Mammary epithelial cell (primary cell): ENCODE results near the gene CDH5.

Experiments used
- EZH2 ChIP-seq: IDR thresholded peaks from 2 replicates; pipeline ENCODE4 v1.6.1; 2012; ENCODE audit warnings: low read length, inconsistent platforms, borderline replicate concordance
- TF ChIP-seq, protein P1 (sequence below), 2 donors: IDR thresholded peaks in 1 of 2; conservative IDR thresholded peaks in 1 of 2; 2 replicates each; pipeline ENCODE4 v1.5.1; 2011 to 2012; ENCODE audit warnings: inconsistent platforms in 2 of 2, low read length in 2 of 2, mild to moderate bottlenecking in 2 of 2, control low read depth in 1 of 2, low read depth in 1 of 2; ENCODE audit not compliant: insufficient read depth in 1 of 2; ENCODE audit errors: extremely low read depth in 1 of 2

DNA sequence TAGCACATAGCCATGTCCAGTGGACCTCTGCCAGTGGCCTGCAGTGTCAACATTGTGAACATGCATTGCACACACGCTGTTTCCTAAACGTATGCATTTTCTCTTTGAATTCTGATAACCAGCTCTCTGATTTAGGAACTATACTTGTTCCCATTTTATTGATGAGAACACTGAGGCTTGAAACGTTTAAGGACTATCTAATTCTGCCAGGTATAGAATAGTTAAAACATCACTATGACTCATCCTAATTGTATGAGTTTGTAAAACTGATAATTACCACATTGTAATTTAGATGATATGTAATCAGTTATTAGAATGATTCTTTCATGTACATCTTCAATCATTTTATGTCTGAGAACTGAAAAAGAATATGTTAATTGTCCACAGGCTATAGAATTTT, 63.7 kb downstream of the CDH5 start:
- TF ChIP-seq, protein P1, sequence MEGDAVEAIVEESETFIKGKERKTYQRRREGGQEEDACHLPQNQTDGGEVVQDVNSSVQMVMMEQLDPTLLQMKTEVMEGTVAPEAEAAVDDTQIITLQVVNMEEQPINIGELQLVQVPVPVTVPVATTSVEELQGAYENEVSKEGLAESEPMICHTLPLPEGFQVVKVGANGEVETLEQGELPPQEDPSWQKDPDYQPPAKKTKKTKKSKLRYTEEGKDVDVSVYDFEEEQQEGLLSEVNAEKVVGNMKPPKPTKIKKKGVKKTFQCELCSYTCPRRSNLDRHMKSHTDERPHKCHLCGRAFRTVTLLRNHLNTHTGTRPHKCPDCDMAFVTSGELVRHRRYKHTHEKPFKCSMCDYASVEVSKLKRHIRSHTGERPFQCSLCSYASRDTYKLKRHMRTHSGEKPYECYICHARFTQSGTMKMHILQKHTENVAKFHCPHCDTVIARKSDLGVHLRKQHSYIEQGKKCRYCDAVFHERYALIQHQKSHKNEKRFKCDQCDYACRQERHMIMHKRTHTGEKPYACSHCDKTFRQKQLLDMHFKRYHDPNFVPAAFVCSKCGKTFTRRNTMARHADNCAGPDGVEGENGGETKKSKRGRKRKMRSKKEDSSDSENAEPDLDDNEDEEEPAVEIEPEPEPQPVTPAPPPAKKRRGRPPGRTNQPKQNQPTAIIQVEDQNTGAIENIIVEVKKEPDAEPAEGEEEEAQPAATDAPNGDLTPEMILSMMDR (conservative IDR thresholded peaks at IDR 0.05 in 1 of 2, IDR thresholded peaks at IDR 0.05 in 1 of 2; ENCODE audit: extremely low read depth in 1 of 2, insufficient read depth in 1 of 2, low read depth in 1 of 2, low read length in 2 of 2): no peak
- TF ChIP-seq EZH2: no peak
